Measurements from ENCODE around the gene UNC119B. TPM values are rescaled to one million over a fixed set of nuclear protein-coding genes. Genes with fewer than 3 reads are reported as not detected.
"Not testable (repeated sequence)": the region's sequence is repeated elsewhere in the genome, so short reads cannot be mapped to it uniquely, and the experiment has no call there.

UNC119B gene
- total and polyA plus RNA-seq, 5 donors from 2014 or later = 6.6 to 10.9 (median 8.9) TPM

- Histone ChIP-seq H3K27ac (ENCODE audit: insufficient read depth, low read length, poor library complexity, severe bottlenecking) (no peak overlapping the region), H3K36me3 (ENCODE audit: control insufficient read depth, insufficient read depth, low read length) (peaks cover 43% of the 10 kb centered on the region), H3K4me1 (ENCODE audit: control insufficient read depth, insufficient read depth, low read length, poor library complexity, severe bottlenecking) (peaks cover 13% of the 10 kb centered on the region), H3K27me3 (ENCODE audit: control insufficient read depth, insufficient read depth, low read length) (no peaks in the 10 kb centered on the region), H3K9me3 (ENCODE audit: control insufficient read depth in 2 of 2, low read length in 2 of 2) (no peaks in the 10 kb centered on the region), H3K4me3 (ENCODE audit: low read depth, low read length) (no peak overlapping the region)
- H3K27ac Mint-ChIP-seq = peak overlapping the region in 1 of 3 donors; percentile 34
- H3K36me3 Mint-ChIP-seq = peaks cover 33% of the 10 kb centered on the region
- H3K9me3 Mint-ChIP-seq = peaks cover 0 to 5% (median 0%) of the 10 kb centered on the region in 7 donors
- DNase-seq (no peak), ATAC-seq (ENCODE audit: low read depth in 2 of 2) (no peak)
- no peak overlapping the region for H3K4me3 Mint-ChIP-seq
- H3K4me1 Mint-ChIP-seq = peaks cover 0 to 34% (median 28%) of the 10 kb centered on the region in 4 donors
- no peaks in the 10 kb centered on the region for H3K27me3 Mint-ChIP-seq
Observed at GRCh38 chr12:120722784-120723183, 12.5 kb downstream of the UNC119B start.

- DNase-seq = no peak
- Mint-ChIP-seq H3K27ac (peak overlapping the region in 2 of 3 donors; percentile 70 to 71), H3K36me3 (peaks cover 27% of the 10 kb centered on the region), H3K9me3 (peaks cover 0 to 5% (median 0%) of the 10 kb centered on the region in 7 donors), H3K4me1 (peaks cover 0 to 28% (median 18%) of the 10 kb centered on the region in 4 donors), H3K27me3 (no peaks in the 10 kb centered on the region), H3K4me3 (peak overlapping the region; percentile 86 to 95 (median 94))
- H3K9me3 ChIP-seq (ENCODE audit: control insufficient read depth in 2 of 2, low read length in 2 of 2) = no peaks in the 10 kb centered on the region
- no peak overlapping the region for H3K4me3 ChIP-seq (ENCODE audit: low read depth, low read length)
- H3K27me3 ChIP-seq (ENCODE audit: control insufficient read depth, insufficient read depth, low read length) = no peaks in the 10 kb centered on the region
- H3K36me3 ChIP-seq (ENCODE audit: control insufficient read depth, insufficient read depth, low read length) = peaks cover 30% of the 10 kb centered on the region
- H3K27ac ChIP-seq (ENCODE audit: insufficient read depth, low read length, poor library complexity, severe bottlenecking) = no peak overlapping the region
- H3K4me1 ChIP-seq (ENCODE audit: control insufficient read depth, insufficient read depth, low read length, poor library complexity, severe bottlenecking) = peaks cover 13% of the 10 kb centered on the region
- ATAC-seq (ENCODE audit: low read depth in 2 of 2) = no peak
Observed at GRCh38 chr12:120724720-120725119, 14.5 kb downstream of the UNC119B start.

- Histone ChIP-seq H3K27me3 (ENCODE audit: control insufficient read depth, insufficient read depth, low read length) (no peaks in the 10 kb centered on the region), H3K9me3 (ENCODE audit: control insufficient read depth in 2 of 2, low read length in 2 of 2) (no peaks in the 10 kb centered on the region), H3K4me3 (ENCODE audit: low read depth, low read length) (peak overlapping the region; percentile 68), H3K4me1 (ENCODE audit: control insufficient read depth, insufficient read depth, low read length, poor library complexity, severe bottlenecking) (peaks cover 13% of the 10 kb centered on the region), H3K27ac (ENCODE audit: insufficient read depth, low read length, poor library complexity, severe bottlenecking) (no peak overlapping the region), H3K36me3 (ENCODE audit: control insufficient read depth, insufficient read depth, low read length) (peaks cover 27% of the 10 kb centered on the region)
- peaks cover 25% of the 10 kb centered on the region for H3K36me3 Mint-ChIP-seq
- H3K27ac Mint-ChIP-seq = peak overlapping the region in 2 of 3 donors; percentile 70 to 71
- DNase-seq (no peak), ATAC-seq (ENCODE audit: low read depth in 2 of 2) (no peak)
- H3K4me1 Mint-ChIP-seq = peaks cover 0 to 28% (median 19%) of the 10 kb centered on the region in 4 donors
- H3K4me3 Mint-ChIP-seq = peak overlapping the region; percentile 86 to 95 (median 94)
- H3K27me3 Mint-ChIP-seq = no peaks in the 10 kb centered on the region
- peaks cover 0 to 5% (median 0%) of the 10 kb centered on the region in 7 donors for H3K9me3 Mint-ChIP-seq
Observed at GRCh38 chr12:120725151-120725658, 14.9 kb downstream of the UNC119B start.

- Histone ChIP-seq H3K27ac (ENCODE audit: insufficient read depth, low read length, poor library complexity, severe bottlenecking) (peak within 1 kb of the TSS; percentile 31), H3K4me1 (ENCODE audit: control insufficient read depth, insufficient read depth, low read length, poor library complexity, severe bottlenecking) (peaks cover 13% of the 10 kb centered on the region), H3K4me3 (ENCODE audit: low read depth, low read length) (peak within 1 kb of the TSS; percentile 68), H3K27me3 (ENCODE audit: control insufficient read depth, insufficient read depth, low read length) (no peaks in the 10 kb centered on the region), H3K9me3 (ENCODE audit: control insufficient read depth in 2 of 2, low read length in 2 of 2) (no peaks in the 10 kb centered on the region), H3K36me3 (ENCODE audit: control insufficient read depth, insufficient read depth, low read length) (peaks cover 26% of the 10 kb centered on the region)
- ATAC-seq (ENCODE audit: low read depth in 2 of 2) (peak; percentile 100), DNase-seq (peak; percentile 85 to 89 (median 86))
- Mint-ChIP-seq H3K4me3 (peak within 1 kb of the TSS; percentile 86 to 95 (median 94)), H3K36me3 (peaks cover 26% of the 10 kb centered on the region), H3K9me3 (peaks cover 0 to 5% (median 0%) of the 10 kb centered on the region in 7 donors), H3K27me3 (no peaks in the 10 kb centered on the region), H3K4me1 (peaks cover 0 to 28% (median 19%) of the 10 kb centered on the region in 4 donors), H3K27ac (peak within 1 kb of the TSS in 2 of 3 donors; percentile 90 to 96)
Observed at GRCh38 chr12:120725659-120726509, 15.6 kb downstream of the UNC119B start, which contains the start of gene ACADS. Gene ACADS, plus strand, starts transcription at chr12:120725826. Its CDS starts 60 bp downstream, at chr12:120725886.

GRCh38 chr12:120726510-120726793 is 16.2 kb downstream of the UNC119B start:
- peak overlapping the region; percentile 86 to 95 (median 94) for H3K4me3 Mint-ChIP-seq
- DNase-seq = no peak
- Histone ChIP-seq H3K9me3 (ENCODE audit: control insufficient read depth in 2 of 2, low read length in 2 of 2) (no peaks in the 10 kb centered on the region), H3K36me3 (ENCODE audit: control insufficient read depth, insufficient read depth, low read length) (peaks cover 20% of the 10 kb centered on the region), H3K4me1 (ENCODE audit: control insufficient read depth, insufficient read depth, low read length, poor library complexity, severe bottlenecking) (peaks cover 13% of the 10 kb centered on the region), H3K27me3 (ENCODE audit: control insufficient read depth, insufficient read depth, low read length) (no peaks in the 10 kb centered on the region), H3K4me3 (ENCODE audit: low read depth, low read length) (peak overlapping the region; percentile 51), H3K27ac (ENCODE audit: insufficient read depth, low read length, poor library complexity, severe bottlenecking) (no peak overlapping the region)
- H3K9me3 Mint-ChIP-seq = peaks cover 0 to 5% (median 0%) of the 10 kb centered on the region in 7 donors
- peak overlapping the region in 2 of 3 donors; percentile 90 to 96 for H3K27ac Mint-ChIP-seq
- no peaks in the 10 kb centered on the region for H3K27me3 Mint-ChIP-seq
- peaks cover 26% of the 10 kb centered on the region for H3K36me3 Mint-ChIP-seq
- peaks cover 0 to 28% (median 19%) of the 10 kb centered on the region in 4 donors for H3K4me1 Mint-ChIP-seq
- ATAC-seq (ENCODE audit: low read depth in 2 of 2) = no peak

GRCh38 chr12:120726961-120727360 is 16.7 kb downstream of the UNC119B start:
- no peaks in the 10 kb centered on the region for H3K27me3 ChIP-seq (ENCODE audit: control insufficient read depth, insufficient read depth, low read length)
- DNase-seq (no peak), ATAC-seq (ENCODE audit: low read depth in 2 of 2) (no peak)
- H3K4me3 ChIP-seq (ENCODE audit: low read depth, low read length) = no peak overlapping the region
- H3K9me3 ChIP-seq (ENCODE audit: control insufficient read depth in 2 of 2, low read length in 2 of 2) = no peaks in the 10 kb centered on the region
- peaks cover 26% of the 10 kb centered on the region for H3K36me3 Mint-ChIP-seq
- H3K9me3 Mint-ChIP-seq = peaks cover 0 to 5% (median 0%) of the 10 kb centered on the region in 7 donors
- H3K27ac Mint-ChIP-seq = peak overlapping the region in 1 of 3 donors; percentile 42
- peaks cover 0 to 28% (median 19%) of the 10 kb centered on the region in 4 donors for H3K4me1 Mint-ChIP-seq
- H3K27ac ChIP-seq (ENCODE audit: insufficient read depth, low read length, poor library complexity, severe bottlenecking) = no peak overlapping the region
- H3K4me3 Mint-ChIP-seq = peak overlapping the region in 3 of 4 donors; percentile 86 to 95 (median 93)
- no peaks in the 10 kb centered on the region for H3K27me3 Mint-ChIP-seq
- peaks cover 13% of the 10 kb centered on the region for H3K4me1 ChIP-seq (ENCODE audit: control insufficient read depth, insufficient read depth, low read length, poor library complexity, severe bottlenecking)
- peaks cover 16% of the 10 kb centered on the region for H3K36me3 ChIP-seq (ENCODE audit: control insufficient read depth, insufficient read depth, low read length)

GRCh38 chr12:120732198-120732597 is 21.9 kb downstream of the UNC119B start:
- not testable (repeated sequence) for H3K27me3 Mint-ChIP-seq; H3K4me1 ChIP-seq (ENCODE audit: control insufficient read depth, insufficient read depth, low read length, poor library complexity, severe bottlenecking); H3K27ac ChIP-seq (ENCODE audit: insufficient read depth, low read length, poor library complexity, severe bottlenecking); H3K4me3 Mint-ChIP-seq; ATAC-seq (ENCODE audit: low read depth in 2 of 2); H3K27ac Mint-ChIP-seq; H3K9me3 ChIP-seq (ENCODE audit: control insufficient read depth in 2 of 2, low read length in 2 of 2); H3K4me3 ChIP-seq (ENCODE audit: low read depth, low read length); H3K9me3 Mint-ChIP-seq; H3K4me1 Mint-ChIP-seq; DNase-seq; H3K27me3 ChIP-seq (ENCODE audit: control insufficient read depth, insufficient read depth, low read length)
- peaks cover 11% of the 10 kb centered on the region for H3K36me3 ChIP-seq (ENCODE audit: control insufficient read depth, insufficient read depth, low read length)
- H3K36me3 Mint-ChIP-seq = peaks cover 31% of the 10 kb centered on the region
